ENCODE results near the gene CNTNAP2. TPM values are rescaled to one million over a fixed set of nuclear protein-coding genes. Genes with fewer than 3 reads are reported as not detected.

CNTNAP2 gene
- total and polyA plus RNA-seq, 2 of the 13 experiments (the other 11 are each of a cell fraction or from before 2014, with no cell fraction given): 0.40 to 0.42 TPM

DNA sequence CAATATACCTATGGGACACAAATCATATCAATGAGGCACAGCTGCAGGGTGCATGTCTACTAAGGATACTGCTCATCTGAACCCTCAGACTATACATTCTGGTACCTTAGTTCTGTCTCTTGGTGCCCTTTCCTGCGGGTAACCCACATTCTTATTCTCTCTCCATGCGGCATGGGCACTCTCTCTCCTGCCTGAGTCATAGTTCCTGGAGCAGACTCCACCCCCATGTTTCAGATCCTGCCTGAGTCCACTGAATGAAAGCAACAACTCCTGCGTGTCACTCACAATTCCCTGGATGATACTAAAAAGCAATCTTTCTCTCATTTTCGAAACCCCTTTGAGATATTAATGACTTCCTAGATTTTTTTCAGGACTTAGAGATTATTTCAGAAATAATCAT, 1820.8 kb downstream of the CNTNAP2 start:
- CTCF ChIA-PET (ENCODE audit: low intra/inter-chr PET ratio, low total read pairs): no interaction called here
- ATAC-seq: no peak
- no peaks in the 10 kb centered on the region for H3K79me2 ChIP-seq (ENCODE audit: insufficient read depth, low read length)
- H2AFZ ChIP-seq (ENCODE audit: low read length): no peak overlapping the region
- H3K27me3 ChIP-seq (ENCODE audit: control insufficient read depth in 1 of 2, insufficient read depth in 2 of 2, low read length in 2 of 2): no peaks in the 10 kb centered on the region
- in situ Hi-C loops (cut with HindIII; ENCODE audit: extremely low pct_ligation_motif_present, low pct_unique_long_range_greater_than_20kb) (no loop called here), intact Hi-C loops (cut with micrococcal nuclease; ENCODE audit: unreplicated experiment) (no loop called here)
- H3K9ac ChIP-seq (ENCODE audit: insufficient read depth, low read depth, low read length): no peak overlapping the region
- H3K4me2 ChIP-seq (ENCODE audit: low read depth, low read length): no peak overlapping the region
- POLR2A ChIA-PET: no interaction called here
- no peak overlapping the region for H3K27ac ChIP-seq (ENCODE audit: extremely low read length, insufficient read depth, low read length)
- no peaks in the 10 kb centered on the region for H3K4me1 ChIP-seq (ENCODE audit: insufficient read depth, low read length)
- TF ChIP-seq ZNF274 (CRISPR knock-in tag; IDR thresholded peaks at IDR 0.05) (no peak), ARHGAP35 (CRISPR knock-in tag; IDR thresholded peaks at IDR 0.05; ENCODE audit: borderline replicate concordance) (no peak), ZC3H4 (CRISPR knock-in tag; IDR thresholded peaks at IDR 0.05; ENCODE audit: borderline replicate concordance) (no peak), RFX5 (IDR thresholded peaks at IDR 0.05; ENCODE audit: low read depth, low read length) (no peak), TAF15 (IDR thresholded peaks at IDR 0.05; ENCODE audit: low read depth, low read length, poor library complexity, severe bottlenecking) (no peak), KAT8 (CRISPR knock-in tag; IDR thresholded peaks at IDR 0.05) (no peak), MIER2 (CRISPR knock-in tag; IDR thresholded peaks at IDR 0.05) (no peak)
- no peak overlapping the region for H3K4me3 ChIP-seq (replicated peaks in 1 of 3; ENCODE audit: insufficient read depth in 1 of 3, low read depth in 2 of 3, low read length in 3 of 3)
- DNase-seq (ENCODE audit: low spot score): no peak
- FAIRE-seq: no peak
- H3K9me3 ChIP-seq (ENCODE audit: low read length): no peaks in the 10 kb centered on the region
- 8% methylated on average over 4 of the region's 4 CpGs for WGBS (ENCODE audit: low lambda C conversion rate)
- BruUV-seq (replicated peaks): no TSS peak
- H3K36me3 ChIP-seq (replicated peaks in 1 of 2; ENCODE audit: control insufficient read depth in 1 of 2, insufficient read depth in 2 of 2, low read length in 2 of 2): no peaks in the 10 kb centered on the region
- H4K20me1 ChIP-seq (ENCODE audit: insufficient read depth, low read length): no peaks in the 10 kb centered on the region

DNA sequence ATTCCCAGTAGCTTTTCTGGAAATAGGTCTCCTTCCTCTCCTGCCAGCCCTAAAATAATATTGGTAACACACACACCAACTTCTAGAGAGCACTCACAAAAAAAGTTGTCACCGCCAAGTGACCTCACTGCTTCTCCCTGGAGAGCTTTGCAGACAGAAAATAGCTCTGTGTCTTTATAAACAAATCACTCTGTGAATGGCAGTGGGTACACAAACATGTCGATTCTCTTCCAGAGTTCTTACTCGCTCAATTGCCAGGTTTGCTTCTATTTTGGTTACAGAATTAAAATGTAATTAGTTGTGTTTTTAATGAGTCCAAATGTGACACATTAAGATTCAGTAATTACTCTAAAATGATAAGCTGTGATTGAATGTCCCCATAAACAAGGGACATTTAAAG, 1824.8 kb downstream of the CNTNAP2 start:
- DNase-seq (ENCODE audit: low spot score) (no peak), ATAC-seq (no peak)
- POLR2A ChIA-PET: no interaction called here

More for the DNA sequence above, 1824.8 kb downstream of the CNTNAP2 start:
- H3K9ac ChIP-seq (ENCODE audit: insufficient read depth, low read depth, low read length): no peak overlapping the region
- TF ChIP-seq HOXD1 (CRISPR knock-in tag; IDR thresholded peaks at IDR 0.05) (no peak), SNAPC5 (CRISPR knock-in tag; IDR thresholded peaks at IDR 0.05; ENCODE audit: borderline replicate concordance) (no peak), ZNF670 (CRISPR knock-in tag; IDR thresholded peaks at IDR 0.05; ENCODE audit: borderline replicate concordance) (no peak), ZNF501 (CRISPR knock-in tag; IDR thresholded peaks at IDR 0.05) (no peak), TAF1 (CRISPR knock-in tag; IDR thresholded peaks at IDR 0.05) (no peak), ZNF468 (CRISPR knock-in tag; IDR thresholded peaks at IDR 0.05) (no peak), SIX1 (CRISPR knock-in tag; IDR thresholded peaks at IDR 0.05; ENCODE audit: borderline replicate concordance) (no peak)
- no peak for FAIRE-seq
- no peaks in the 10 kb centered on the region for H4K20me1 ChIP-seq (ENCODE audit: insufficient read depth, low read length)
- no peaks in the 10 kb centered on the region for H3K36me3 ChIP-seq (replicated peaks in 1 of 2; ENCODE audit: control insufficient read depth in 1 of 2, insufficient read depth in 2 of 2, low read length in 2 of 2)
- intact Hi-C loops (cut with micrococcal nuclease; ENCODE audit: unreplicated experiment) (no loop called here), in situ Hi-C loops (cut with HindIII; ENCODE audit: extremely low pct_ligation_motif_present, low pct_unique_long_range_greater_than_20kb) (no loop called here)
- no peak overlapping the region for H3K27ac ChIP-seq (ENCODE audit: extremely low read length, insufficient read depth, low read length)
- WGBS (ENCODE audit: low lambda C conversion rate): 0% methylated on average over 3 of the region's 3 CpGs
- no peaks in the 10 kb centered on the region for H3K4me1 ChIP-seq (ENCODE audit: insufficient read depth, low read length)
- H3K27me3 ChIP-seq (ENCODE audit: control insufficient read depth in 1 of 2, insufficient read depth in 2 of 2, low read length in 2 of 2): no peaks in the 10 kb centered on the region
- H2AFZ ChIP-seq (ENCODE audit: low read length): no peak overlapping the region
- H3K4me2 ChIP-seq (ENCODE audit: low read depth, low read length): no peak overlapping the region
- CTCF ChIA-PET (ENCODE audit: low intra/inter-chr PET ratio, low total read pairs): no interaction called here
- no peak overlapping the region for H3K4me3 ChIP-seq (replicated peaks in 1 of 3; ENCODE audit: insufficient read depth in 1 of 3, low read depth in 2 of 3, low read length in 3 of 3)
- H3K9me3 ChIP-seq (ENCODE audit: low read length): no peaks in the 10 kb centered on the region
- H3K79me2 ChIP-seq (ENCODE audit: insufficient read depth, low read length): no peaks in the 10 kb centered on the region
- BruUV-seq (replicated peaks): no TSS peak
